ENCODE measurements around the gene ADAMTSL4.

DNA sequence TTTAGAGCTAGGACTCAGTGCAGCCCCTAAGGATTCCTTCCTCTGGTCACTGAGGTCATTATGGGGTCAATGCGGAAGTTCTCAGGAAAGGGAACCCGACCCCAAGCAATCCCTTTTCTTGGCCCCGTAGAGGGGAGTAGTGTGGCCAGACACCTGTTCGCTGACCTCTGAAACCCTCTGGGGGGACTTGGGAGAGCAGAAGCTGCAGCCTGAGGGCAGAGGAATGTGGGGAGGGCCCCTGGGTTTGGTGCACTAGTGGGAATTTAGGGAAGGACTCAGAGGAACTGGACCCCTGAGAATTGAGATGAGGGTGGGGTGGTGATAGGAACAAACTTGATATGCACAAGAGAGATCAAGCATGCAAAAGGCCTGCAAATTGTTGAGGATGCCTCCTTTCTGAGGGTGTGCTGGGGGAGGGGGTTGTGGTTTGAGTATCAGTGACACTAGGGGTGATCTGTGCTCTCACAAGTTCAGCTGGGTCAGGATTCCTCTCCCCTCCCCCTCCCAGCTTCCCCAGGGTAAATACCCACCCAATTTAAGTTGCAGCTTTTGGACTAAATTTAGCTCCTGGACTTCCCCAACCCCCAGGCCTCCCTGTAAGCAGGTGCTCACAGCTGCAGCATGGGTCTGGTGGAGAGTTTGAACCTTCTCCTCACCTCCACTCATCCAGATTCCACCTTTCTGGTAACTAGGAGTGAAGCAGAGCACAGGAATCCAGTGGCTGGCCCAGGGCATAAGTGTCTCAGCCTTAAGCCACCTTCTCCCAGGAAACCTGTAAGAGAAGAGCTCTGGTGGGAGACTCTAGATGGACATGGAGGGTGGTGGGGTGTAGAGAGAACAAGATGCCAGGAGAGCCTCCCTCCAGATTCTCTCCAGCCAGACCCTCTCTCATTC is 13.5 kb downstream of the ADAMTSL4 start:
- TF ChIP-seq, protein P1, sequence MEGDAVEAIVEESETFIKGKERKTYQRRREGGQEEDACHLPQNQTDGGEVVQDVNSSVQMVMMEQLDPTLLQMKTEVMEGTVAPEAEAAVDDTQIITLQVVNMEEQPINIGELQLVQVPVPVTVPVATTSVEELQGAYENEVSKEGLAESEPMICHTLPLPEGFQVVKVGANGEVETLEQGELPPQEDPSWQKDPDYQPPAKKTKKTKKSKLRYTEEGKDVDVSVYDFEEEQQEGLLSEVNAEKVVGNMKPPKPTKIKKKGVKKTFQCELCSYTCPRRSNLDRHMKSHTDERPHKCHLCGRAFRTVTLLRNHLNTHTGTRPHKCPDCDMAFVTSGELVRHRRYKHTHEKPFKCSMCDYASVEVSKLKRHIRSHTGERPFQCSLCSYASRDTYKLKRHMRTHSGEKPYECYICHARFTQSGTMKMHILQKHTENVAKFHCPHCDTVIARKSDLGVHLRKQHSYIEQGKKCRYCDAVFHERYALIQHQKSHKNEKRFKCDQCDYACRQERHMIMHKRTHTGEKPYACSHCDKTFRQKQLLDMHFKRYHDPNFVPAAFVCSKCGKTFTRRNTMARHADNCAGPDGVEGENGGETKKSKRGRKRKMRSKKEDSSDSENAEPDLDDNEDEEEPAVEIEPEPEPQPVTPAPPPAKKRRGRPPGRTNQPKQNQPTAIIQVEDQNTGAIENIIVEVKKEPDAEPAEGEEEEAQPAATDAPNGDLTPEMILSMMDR (IDR thresholded peaks at IDR 0.05), result no peak
- TF ChIP-seq POLR2A (IDR thresholded peaks at IDR 0.05), result no peak
